HCT116 (cell line): Measurements from ENCODE around the gene SLC25A10.

Experiments
- CEBPB ChIP-seq: IDR thresholded peaks from 2 replicates; pipeline ENCODE4 v1.6.1; 2012; ENCODE audit warnings: low read depth
- CTCF ChIP-seq, 3 experiments: fragments of 200-600 bp in 1 of 3; sonication (generic) in 1 of 3; IDR thresholded peaks in 2 of 3; conservative IDR thresholded peaks in 1 of 3; 2 replicates each; pipeline ENCODE4 v1.5.1; 2012 to 2017; ENCODE audit warnings: low read depth in 2 of 3, low read length in 2 of 3, antibody characterized with exemption in 1 of 3, borderline replicate concordance in 1 of 3, control low read depth in 1 of 3, mild to moderate bottlenecking in 1 of 3, mixed read lengths in 1 of 3, mixed run types in 1 of 3, moderate library complexity in 1 of 3; ENCODE audit not compliant: insufficient read depth in 1 of 3
- EZH2 ChIP-seq: fragments of 200-600 bp; sonication (generic); IDR thresholded peaks from 2 replicates; pipeline ENCODE4 v1.6.1; 2017; ENCODE audit warnings: antibody characterized with exemption, mixed run types
- EZH2phosphoT487 ChIP-seq: fragments of 200-600 bp; IDR thresholded peaks from 2 replicates; pipeline ENCODE4 v1.6.1; 2018; ENCODE audit warnings: antibody characterized with exemption, borderline replicate concordance
- JUND ChIP-seq: IDR thresholded peaks from 2 replicates; pipeline ENCODE4 v1.6.1; 2012
- MAX ChIP-seq: IDR thresholded peaks from 2 replicates; pipeline ENCODE4 v1.6.1; 2012
- POLR2A ChIP-seq: IDR thresholded peaks from 2 replicates; pipeline ENCODE4 v1.7.0; 2011; ENCODE audit warnings: borderline replicate concordance; ENCODE audit not compliant: insufficient read depth, insufficient read length; ENCODE audit errors: extremely low read depth
- POLR2AphosphoS5 ChIP-seq: IDR thresholded peaks from 2 replicates; pipeline ENCODE4 v1.6.1; 2011; ENCODE audit warnings: mild to moderate bottlenecking, low read depth, low read length, moderate library complexity
- RAD21 ChIP-seq: IDR thresholded peaks from 2 replicates; pipeline ENCODE4 v1.6.1; 2012; ENCODE audit warnings: low read depth, mild to moderate bottlenecking
- SP1 ChIP-seq: IDR thresholded peaks from 2 replicates; pipeline ENCODE4 v1.6.1; 2012; ENCODE audit warnings: low read depth
- SRF ChIP-seq: IDR thresholded peaks from 2 replicates; pipeline ENCODE4 v1.6.1; 2012; ENCODE audit warnings: low read depth
- TCF7L2 ChIP-seq: IDR thresholded peaks from 2 replicates; pipeline ENCODE4 v1.7.0; 2011; ENCODE audit warnings: borderline replicate concordance, inconsistent platforms; ENCODE audit not compliant: insufficient read depth, insufficient read length; ENCODE audit errors: extremely low read depth
- ZNF274 ChIP-seq: fragments of 200-500 bp; sonication (Bioruptor generic); IDR thresholded peaks from 2 replicates; pipeline ENCODE4 v1.6.1; 2014; ENCODE audit warnings: mild to moderate bottlenecking, low read depth, low read length, inconsistent platforms
- TF ChIP-seq, protein P1 (sequence below): IDR thresholded peaks from 2 replicates; pipeline ENCODE4 v1.6.1; 2011; ENCODE audit warnings: mild to moderate bottlenecking, low read length, moderate library complexity; ENCODE audit not compliant: insufficient replicate concordance; ENCODE audit errors: extremely low read depth

- TF ChIP-seq MAX (no peak), POLR2AphosphoS5 (no peak), CTCF (IDR thresholded peaks at IDR 0.05 in 2 of 3, conservative IDR thresholded peaks at IDR 0.05 in 1 of 3; ENCODE audit: borderline replicate concordance in 1 of 3, insufficient read depth in 1 of 3, low read depth in 2 of 3, low read length in 2 of 3) (no peak), JUND (no peak), CEBPB (no peak), SP1 (no peak), EZH2 (no peak), POLR2A (no peak), TCF7L2 (no peak), RAD21 (no peak), EZH2phosphoT487 (no peak), SRF (no peak), ZNF274 (no peak)
- TF ChIP-seq, protein P1, sequence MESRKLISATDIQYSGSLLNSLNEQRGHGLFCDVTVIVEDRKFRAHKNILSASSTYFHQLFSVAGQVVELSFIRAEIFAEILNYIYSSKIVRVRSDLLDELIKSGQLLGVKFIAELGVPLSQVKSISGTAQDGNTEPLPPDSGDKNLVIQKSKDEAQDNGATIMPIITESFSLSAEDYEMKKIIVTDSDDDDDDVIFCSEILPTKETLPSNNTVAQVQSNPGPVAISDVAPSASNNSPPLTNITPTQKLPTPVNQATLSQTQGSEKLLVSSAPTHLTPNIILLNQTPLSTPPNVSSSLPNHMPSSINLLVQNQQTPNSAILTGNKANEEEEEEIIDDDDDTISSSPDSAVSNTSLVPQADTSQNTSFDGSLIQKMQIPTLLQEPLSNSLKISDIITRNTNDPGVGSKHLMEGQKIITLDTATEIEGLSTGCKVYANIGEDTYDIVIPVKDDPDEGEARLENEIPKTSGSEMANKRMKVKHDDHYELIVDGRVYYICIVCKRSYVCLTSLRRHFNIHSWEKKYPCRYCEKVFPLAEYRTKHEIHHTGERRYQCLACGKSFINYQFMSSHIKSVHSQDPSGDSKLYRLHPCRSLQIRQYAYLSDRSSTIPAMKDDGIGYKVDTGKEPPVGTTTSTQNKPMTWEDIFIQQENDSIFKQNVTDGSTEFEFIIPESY = no peak
Measured at GRCh38 chr17:81681672-81682071, 30.4 kb upstream of the SLC25A10 start.
